Tibial nerve (tissue), 3 donors: ENCODE measurements around the gene REV3L.

Experiments used
- CTCF ChIP-seq, 5 experiments: fragments of 200-600 bp in 3 of 5; fragments of 450-650 bp in 2 of 5; sonication (generic) in 3 of 5; IDR thresholded peaks; one replicate each; pipeline ENCODE4 v1.5.1; 2016 to 2019; ENCODE audit warnings: antibody characterized with exemption in 5 of 5, mild to moderate bottlenecking in 3 of 5, moderate library complexity in 2 of 5
- POLR2A ChIP-seq, 2 donors: fragments of 450-650 bp; IDR thresholded peaks; one replicate each; pipeline ENCODE4 v1.6.1; 2017; ENCODE audit warnings: antibody characterized with exemption in 2 of 2, mild to moderate bottlenecking in 2 of 2, moderate library complexity in 2 of 2

DNA sequence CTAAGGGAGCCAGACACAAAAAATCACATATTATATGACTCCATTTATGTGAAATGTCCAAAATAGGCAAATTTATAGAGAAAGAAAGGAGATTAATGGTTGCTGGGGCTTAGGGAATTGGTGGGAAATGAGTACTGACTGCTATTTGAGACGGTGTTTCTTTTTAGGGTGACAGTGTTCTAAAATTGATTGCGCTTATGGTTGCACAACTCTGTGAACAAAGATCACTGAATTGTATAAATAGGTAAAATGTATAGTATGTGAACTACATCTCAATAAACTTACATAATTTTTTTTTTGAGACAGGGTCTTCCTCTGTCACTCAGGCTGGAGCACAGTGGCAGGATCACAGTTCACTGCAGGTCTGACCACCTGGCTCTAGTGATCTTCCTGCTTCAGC lies 45.4 kb downstream of the REV3L start:
- no peak for TF ChIP-seq CTCF (IDR thresholded peaks at IDR 0.05)
- TF ChIP-seq POLR2A (IDR thresholded peaks at IDR 0.05), result no peak
